Breast epithelium (tissue), 3 donors: ENCODE results near the gene SLC6A18.

Experiments
- CTCF ChIP-seq, 3 donors: fragments of 450-650 bp; IDR thresholded peaks; one replicate each; pipeline ENCODE4 v1.5.1; 2016 to 2017; ENCODE audit warnings: antibody characterized with exemption in 3 of 3, mild to moderate bottlenecking in 3 of 3, moderate library complexity in 3 of 3
- POLR2A ChIP-seq: fragments of 450-650 bp; IDR thresholded peaks from one replicate; pipeline ENCODE4 v1.6.1; 2016; ENCODE audit warnings: antibody characterized with exemption, mild to moderate bottlenecking, moderate library complexity

GRCh38 chr5:1203311-1203967 lies 21.7 kb upstream of the SLC6A18 start:
- TF ChIP-seq CTCF (IDR thresholded peaks at IDR 0.05) = no peak
- no peak for TF ChIP-seq POLR2A
